Astrocyte (in vitro differentiated cells and primary cell): ENCODE data around the gene GTPBP10. TPM values are rescaled to one million over a fixed set of nuclear protein-coding genes. Genes with fewer than 3 reads are reported as not detected.
A peak's percentile ranks its signal among the peaks of the same experiment; 100 is the strongest.

Experiments
- DNase-seq: peaks from one replicate; pipeline ENCODE4 v3.0.0-alpha.2; 2010; ENCODE audit warnings: low read depth
- FAIRE-seq: peaks from 2 replicates; lab custom pipeline; 2011; peaks lifted over from hg19 to GRCh38; lab: Jason Lieb, UNC
- H2AFZ ChIP-seq: 2 replicates; pipeline ENCODE4 v1.6.0; 2012; ENCODE audit warnings: low read depth, low read length, inconsistent platforms
- H3K27ac ChIP-seq: 2 replicates; pipeline ENCODE4 v1.5.1; 2011; ENCODE audit warnings: low read depth, low read length, inconsistent platforms
- H3K27me3 ChIP-seq: 2 replicates; pipeline ENCODE4 v1.6.0; 2011; ENCODE audit warnings: low read length, inconsistent platforms; ENCODE audit not compliant: insufficient read depth
- H3K36me3 ChIP-seq: 2 replicates; pipeline ENCODE4 v1.5.1; 2011; ENCODE audit warnings: low read length, inconsistent platforms; ENCODE audit not compliant: insufficient read depth
- H3K4me1 ChIP-seq: 2 replicates; pipeline ENCODE4 v1.5.1; 2011; ENCODE audit warnings: low read length, inconsistent platforms; ENCODE audit not compliant: insufficient read depth
- H3K4me2 ChIP-seq: 2 replicates; pipeline ENCODE4 v1.6.0; 2012; ENCODE audit warnings: low read length, inconsistent platforms
- H3K4me3 ChIP-seq: 2 replicates; pipeline ENCODE4 v1.5.1; 2011; ENCODE audit warnings: low read depth, mild to moderate bottlenecking, low read length, inconsistent platforms; ENCODE audit not compliant: insufficient read depth
- H3K79me2 ChIP-seq: 2 replicates; pipeline ENCODE4 v1.6.0; 2012; ENCODE audit warnings: mild to moderate bottlenecking, low read length, inconsistent platforms; ENCODE audit not compliant: insufficient read depth
- H3K9ac ChIP-seq: 2 replicates; pipeline ENCODE4 v1.6.0; 2012; ENCODE audit warnings: mild to moderate bottlenecking, low read length, inconsistent platforms
- H3K9me3 ChIP-seq: 2 replicates; pipeline ENCODE4 v1.5.1; 2012; ENCODE audit warnings: low read depth, mild to moderate bottlenecking, low read length, inconsistent platforms; ENCODE audit not compliant: insufficient read depth
- H4K20me1 ChIP-seq: 2 replicates; pipeline ENCODE4 v1.6.0; 2012; ENCODE audit warnings: low read length, inconsistent platforms; ENCODE audit not compliant: insufficient read depth
- H3K27ac Mint-ChIP-seq: one replicate; pipeline ENCODE4 v1.8.0; 2021; ENCODE audit warnings: mild to moderate bottlenecking, mixed read lengths; ENCODE audit not compliant: unreplicated experiment
- H3K27me3 Mint-ChIP-seq: one replicate; pipeline ENCODE4 v1.8.0; 2021; ENCODE audit warnings: low read depth, mixed read lengths; ENCODE audit not compliant: unreplicated experiment
- H3K36me3 Mint-ChIP-seq: one replicate; pipeline ENCODE4 v1.8.0; 2021; ENCODE audit warnings: low read depth, mixed read lengths; ENCODE audit not compliant: unreplicated experiment
- H3K4me1 Mint-ChIP-seq: one replicate; pipeline ENCODE4 v1.8.0; 2021; ENCODE audit warnings: low read depth, mixed read lengths; ENCODE audit not compliant: unreplicated experiment
- H3K4me3 Mint-ChIP-seq: one replicate; pipeline ENCODE4 v1.8.0; 2021; ENCODE audit warnings: mild to moderate bottlenecking, moderate library complexity, mixed read lengths; ENCODE audit not compliant: unreplicated experiment
- H3K9me3 Mint-ChIP-seq: one replicate; pipeline ENCODE4 v1.8.0; 2021; ENCODE audit warnings: mild to moderate bottlenecking, mixed read lengths; ENCODE audit not compliant: unreplicated experiment
- CTCF ChIP-seq: IDR thresholded peaks from 2 replicates; pipeline ENCODE4 v1.5.1; 2011; ENCODE audit warnings: low read depth, mild to moderate bottlenecking, inconsistent platforms, low read length, moderate library complexity; ENCODE audit not compliant: insufficient read depth
- EZH2 ChIP-seq: IDR thresholded peaks from 2 replicates; pipeline ENCODE4 v1.6.1; 2012; ENCODE audit warnings: mild to moderate bottlenecking, low read length, inconsistent platforms; ENCODE audit not compliant: insufficient read depth
- total RNA-seq: library from RNA; stranded (reverse); gene quantifications from 2 replicates; pipeline ENCODE4 v1.2.1, GENCODE V29; 2021

GTPBP10 gene
- total RNA-seq, 1 donor from 2014 or later, result 18.9 TPM

GRCh38 chr7:90312745-90313144 lies 33.8 kb upstream of the GTPBP10 start:
- H3K4me2 ChIP-seq, result no peak overlapping the region
- H3K9me3 ChIP-seq, result no peaks in the 10 kb centered on the region
- H3K9ac ChIP-seq, result no peak overlapping the region
- no peak overlapping the region for H3K27ac Mint-ChIP-seq
- H3K4me1 Mint-ChIP-seq, result peaks cover 2% of the 10 kb centered on the region
- H3K27ac ChIP-seq, result no peak overlapping the region
- H3K79me2 ChIP-seq, result no peaks in the 10 kb centered on the region
- DNase-seq, result peak; percentile 10
- no peaks in the 10 kb centered on the region for H4K20me1 ChIP-seq
- H3K4me1 ChIP-seq, result no peaks in the 10 kb centered on the region
- H3K36me3 ChIP-seq, result no peaks in the 10 kb centered on the region
- no peak overlapping the region for H2AFZ ChIP-seq
- no peak overlapping the region for H3K4me3 ChIP-seq
- TF ChIP-seq EZH2 (no peak), CTCF (peak; percentile 22)
- H3K36me3 Mint-ChIP-seq, result no peaks in the 10 kb centered on the region
- FAIRE-seq, result peak; percentile 47
- H3K9me3 Mint-ChIP-seq, result no peaks in the 10 kb centered on the region
- H3K27me3 Mint-ChIP-seq, result no peaks in the 10 kb centered on the region
- H3K27me3 ChIP-seq, result no peaks in the 10 kb centered on the region
- no peak overlapping the region for H3K4me3 Mint-ChIP-seq

- no peak for FAIRE-seq
- H3K4me1 Mint-ChIP-seq, result peaks cover 2% of the 10 kb centered on the region
- H2AFZ ChIP-seq, result no peak overlapping the region
- no peaks in the 10 kb centered on the region for H3K36me3 Mint-ChIP-seq
- H3K4me3 Mint-ChIP-seq, result no peak overlapping the region
- no peaks in the 10 kb centered on the region for H3K36me3 ChIP-seq
- no peaks in the 10 kb centered on the region for H3K9me3 Mint-ChIP-seq
- H3K27ac Mint-ChIP-seq, result no peak overlapping the region
- no peaks in the 10 kb centered on the region for H4K20me1 ChIP-seq
- no peaks in the 10 kb centered on the region for H3K79me2 ChIP-seq
- H3K27me3 Mint-ChIP-seq, result no peaks in the 10 kb centered on the region
- H3K9me3 ChIP-seq, result no peaks in the 10 kb centered on the region
- no peak overlapping the region for H3K27ac ChIP-seq
- no peaks in the 10 kb centered on the region for H3K4me1 ChIP-seq
- H3K27me3 ChIP-seq, result no peaks in the 10 kb centered on the region
- no peak overlapping the region for H3K9ac ChIP-seq
- H3K4me3 ChIP-seq, result no peak overlapping the region
- no peak for TF ChIP-seq EZH2
- TF ChIP-seq CTCF, result no peak
- no peak for DNase-seq
- no peak overlapping the region for H3K4me2 ChIP-seq
Measured at GRCh38 chr7:90313907-90314306, 32.6 kb upstream of the GTPBP10 start.

- no peak overlapping the region for H3K4me3 Mint-ChIP-seq
- H3K27me3 ChIP-seq, result peaks cover 34% of the 10 kb centered on the region
- no peak for FAIRE-seq
Measured at GRCh38 chr7:90320014-90320413, 26.5 kb upstream of the GTPBP10 start.

More at GRCh38 chr7:90320014-90320413, 26.5 kb upstream of the GTPBP10 start:
- Mint-ChIP-seq H3K9me3 (peaks cover 7% of the 10 kb centered on the region), H3K36me3 (no peaks in the 10 kb centered on the region), H3K27me3 (peaks cover 35% of the 10 kb centered on the region), H3K4me1 (no peaks in the 10 kb centered on the region), H3K27ac (no peak overlapping the region)
- TF ChIP-seq EZH2 (no peak), CTCF (no peak)
- Histone ChIP-seq H2AFZ (no peak overlapping the region), H3K4me3 (no peak overlapping the region), H3K79me2 (no peaks in the 10 kb centered on the region), H3K27ac (no peak overlapping the region), H3K4me2 (no peak overlapping the region), H3K4me1 (peaks cover 5% of the 10 kb centered on the region), H3K9ac (no peak overlapping the region), H3K36me3 (no peaks in the 10 kb centered on the region), H3K9me3 (no peaks in the 10 kb centered on the region), H4K20me1 (no peaks in the 10 kb centered on the region)
- DNase-seq, result no peak
